SHP77 (cell line): Measurements from ENCODE around the gene ZBTB14.

ENCODE experiments used
- DNase-seq, 2 experiments: peaks; one replicate each; lab custom pipeline; 2025; lab: John Stamatoyannopoulos, UW

The ZBTB14 gene

DNA sequence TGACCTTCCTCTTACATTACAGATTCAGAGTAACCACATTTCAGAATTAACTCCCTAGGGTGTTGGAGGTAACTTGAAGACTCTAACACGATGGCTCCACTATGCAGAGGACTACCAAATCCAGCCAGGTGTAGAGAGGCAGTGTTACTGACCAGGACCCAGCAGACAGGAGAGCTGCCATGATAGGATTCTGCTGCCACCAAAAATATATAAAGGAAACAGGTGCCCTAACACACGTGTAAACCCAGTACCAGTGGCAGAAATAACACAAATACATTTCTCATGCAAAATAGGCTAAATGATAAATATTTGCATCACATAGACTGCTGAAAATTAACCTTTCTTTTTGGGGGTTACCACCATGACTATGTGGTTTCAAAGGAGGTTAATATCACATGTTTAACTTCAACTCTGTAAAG, 7.0 kb downstream of the ZBTB14 start:
- no peak for DNase-seq

DNA sequence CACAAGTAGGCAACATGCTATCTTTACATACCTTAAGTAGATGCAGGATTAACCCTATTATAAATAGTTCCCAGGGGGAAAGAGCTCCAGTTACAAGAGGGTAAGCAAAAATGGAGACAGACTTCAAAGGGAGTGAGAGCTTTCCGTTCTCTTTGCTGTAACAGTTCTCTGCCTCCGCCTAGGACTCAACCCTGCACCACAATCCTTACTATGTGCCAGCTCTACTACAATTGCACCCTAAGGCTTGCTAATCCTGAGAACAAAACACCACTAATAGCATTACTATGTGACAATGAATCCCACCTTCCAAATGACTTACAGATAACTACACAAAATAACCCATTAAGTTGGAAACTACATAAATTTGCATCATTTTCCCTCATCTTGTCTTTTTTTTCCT, 7.7 kb downstream of the ZBTB14 start:
- no peak for DNase-seq

DNA sequence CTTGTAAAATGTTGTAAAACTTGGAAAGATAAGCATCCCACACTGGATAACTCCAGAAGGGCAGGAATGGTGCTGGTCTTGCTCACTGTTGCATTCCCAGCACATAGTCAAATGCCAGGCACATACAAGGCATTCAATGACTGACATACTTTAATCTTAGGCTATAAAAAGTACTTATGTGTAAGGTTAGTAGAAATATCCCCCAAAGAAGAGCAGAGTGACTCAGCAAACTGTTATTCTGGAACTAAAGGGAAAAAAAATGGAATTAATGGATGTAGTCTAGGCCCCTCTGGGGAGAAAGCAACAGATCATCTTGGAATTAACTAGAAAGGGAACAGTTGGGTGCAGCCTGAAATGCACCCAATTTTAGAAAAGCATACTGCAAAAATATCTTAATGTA, 9.0 kb downstream of the ZBTB14 start:
- no peak for DNase-seq

DNA sequence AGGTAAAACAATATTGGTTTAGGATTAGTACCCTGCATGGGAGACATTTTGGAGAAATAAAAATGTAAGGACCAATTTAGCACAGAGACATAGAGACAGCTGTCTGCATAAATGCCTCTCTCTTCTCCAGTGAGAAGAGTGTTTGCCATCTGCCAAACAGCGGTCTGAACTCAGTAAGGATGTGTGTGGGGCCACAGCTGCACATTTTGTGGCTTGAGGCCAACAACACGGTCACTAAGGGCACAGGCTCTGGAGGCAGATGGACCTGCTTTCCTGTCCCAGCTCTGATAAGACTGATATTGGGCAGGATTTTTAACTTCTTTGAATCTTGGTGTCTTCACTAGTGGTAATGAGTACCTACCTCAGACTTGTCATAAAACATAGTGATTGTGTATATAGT, 10.2 kb downstream of the ZBTB14 start:
- peak; percentile 82 to 88 for DNase-seq

DNA sequence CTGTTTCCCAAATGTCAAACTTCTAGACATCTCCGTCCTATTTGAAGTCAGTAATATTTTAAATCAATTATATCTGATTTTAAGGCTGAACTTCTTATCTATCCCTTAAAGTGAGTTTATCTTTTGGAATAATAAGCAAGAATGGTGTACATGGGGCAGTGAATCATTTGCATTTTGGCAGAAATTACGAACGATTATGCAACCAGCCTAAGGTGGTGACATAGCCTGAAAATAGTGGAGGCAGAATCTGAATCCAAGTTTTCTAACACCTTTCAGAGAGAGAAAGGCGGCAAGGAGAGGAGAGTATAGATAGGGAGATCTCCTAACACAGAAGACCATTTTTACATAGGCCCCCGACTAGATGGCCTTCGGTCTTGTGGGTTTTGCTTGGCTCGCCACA, 10.7 kb downstream of the ZBTB14 start:
- DNase-seq: peak in 1 of 2 experiments; percentile 50

DNA sequence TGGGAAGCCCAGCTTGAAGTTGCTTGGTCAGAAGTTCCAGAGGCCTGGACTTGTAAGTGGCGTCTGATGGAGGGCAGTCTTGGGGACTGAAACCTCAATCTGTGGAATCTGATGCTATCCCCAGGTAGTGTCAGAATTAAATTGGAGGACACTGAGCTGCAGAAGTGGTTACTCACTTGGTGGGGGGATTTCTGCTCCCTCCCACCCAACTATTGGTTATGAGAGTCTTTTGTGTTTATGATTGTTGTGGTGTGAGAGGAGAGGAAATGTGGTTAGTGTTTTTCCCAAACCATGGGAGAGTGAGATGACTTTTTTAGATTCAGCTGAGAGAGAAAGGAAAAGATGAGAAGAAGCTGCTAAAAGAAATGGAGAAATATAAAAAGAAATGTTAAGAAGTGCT, 12.8 kb downstream of the ZBTB14 start:
- DNase-seq: no peak

DNA sequence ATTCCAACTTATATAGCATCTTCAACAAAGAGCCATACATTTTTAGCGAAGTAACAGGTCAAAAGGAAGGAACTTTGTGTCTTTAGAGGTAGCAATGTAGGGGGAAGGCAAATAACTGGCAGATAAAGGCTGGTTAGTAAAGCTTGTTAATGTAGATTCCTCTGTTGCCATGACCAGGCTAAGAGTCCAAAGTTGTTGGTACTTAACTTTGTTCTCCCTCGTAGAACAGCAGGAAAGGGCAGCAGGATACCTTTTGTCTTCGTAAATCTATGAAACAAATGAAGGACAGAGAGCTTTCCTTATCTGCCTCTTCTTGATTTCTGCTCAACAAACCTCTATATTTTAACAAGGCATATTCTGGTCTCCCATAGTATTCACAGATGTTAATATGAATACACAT, 18.6 kb downstream of the ZBTB14 start:
- no peak for DNase-seq

DNA sequence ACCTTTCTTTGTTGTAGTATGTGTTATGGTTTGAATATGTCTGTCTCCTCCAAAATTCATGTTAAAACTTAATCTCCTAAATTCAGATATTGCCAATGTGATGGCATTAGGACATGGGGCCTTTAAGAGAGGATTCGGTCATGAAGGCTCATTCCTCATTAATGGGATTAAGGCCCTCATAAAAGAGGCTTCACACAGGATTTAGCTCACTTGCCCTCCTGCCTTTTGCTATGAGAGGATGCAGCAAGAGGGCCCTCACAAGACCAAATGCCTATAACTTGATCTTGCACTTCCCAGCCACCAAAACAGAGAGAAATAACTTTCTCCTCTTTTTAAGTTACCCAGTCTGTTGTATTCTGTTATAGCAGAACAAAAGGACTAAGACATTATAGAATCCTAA, 19.7 kb downstream of the ZBTB14 start:
- DNase-seq: no peak

DNA sequence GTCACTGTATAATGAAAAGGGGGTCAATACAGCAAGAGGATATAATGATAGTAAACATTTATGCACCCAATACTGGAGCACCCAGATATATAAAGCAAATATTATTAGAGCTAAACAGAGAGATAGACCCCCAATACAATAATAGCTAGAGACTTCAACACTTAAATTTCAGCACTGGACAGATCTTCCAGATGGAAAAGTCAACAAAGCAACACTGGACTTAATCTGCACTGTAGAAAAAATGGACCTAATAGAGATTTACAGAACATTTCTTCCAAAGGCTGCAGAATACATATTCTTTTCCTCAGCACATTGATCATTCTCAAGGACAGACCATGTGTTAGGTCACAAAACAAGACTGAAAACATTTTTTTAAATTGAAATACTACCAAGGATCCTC, 26.7 kb downstream of the ZBTB14 start:
- no peak for DNase-seq

DNA sequence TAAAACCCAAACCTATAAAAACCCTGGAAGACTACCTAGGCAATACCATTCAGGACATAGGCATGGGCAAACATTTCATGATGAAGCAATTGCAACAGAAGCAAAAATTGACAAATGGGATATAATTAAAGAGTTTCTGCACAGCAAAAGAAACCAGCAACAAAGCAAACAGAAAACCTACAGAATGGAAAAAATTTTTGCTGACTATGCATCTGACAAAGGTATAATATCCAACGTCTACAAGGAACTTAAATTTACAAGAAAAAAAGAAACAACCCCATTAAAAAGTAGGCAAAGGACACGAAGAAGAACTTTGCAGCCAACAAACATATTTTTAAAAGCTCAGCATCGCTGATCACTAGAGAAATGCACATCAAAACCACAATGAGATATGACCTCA, 28.8 kb downstream of the ZBTB14 start:
- DNase-seq: no peak

DNA sequence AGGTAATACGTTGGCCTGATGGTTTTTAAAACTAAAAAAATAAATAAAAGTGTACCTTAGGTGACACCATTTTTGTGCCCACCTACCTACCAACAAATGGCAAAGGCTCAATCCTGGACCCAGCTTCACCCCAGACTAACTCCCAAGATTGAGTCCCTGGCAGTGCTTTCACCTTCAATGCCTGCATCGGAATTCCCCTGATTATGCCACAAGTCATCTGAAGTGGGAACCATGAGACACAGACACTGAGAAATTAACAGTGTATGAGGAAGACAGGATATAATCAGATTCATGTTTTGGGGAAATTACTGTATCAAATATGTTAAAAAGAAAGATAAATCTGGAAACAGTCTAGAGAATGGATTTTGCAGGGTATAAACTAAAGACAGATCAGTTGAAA, 41.6 kb downstream of the ZBTB14 start:
- no peak for DNase-seq

DNA sequence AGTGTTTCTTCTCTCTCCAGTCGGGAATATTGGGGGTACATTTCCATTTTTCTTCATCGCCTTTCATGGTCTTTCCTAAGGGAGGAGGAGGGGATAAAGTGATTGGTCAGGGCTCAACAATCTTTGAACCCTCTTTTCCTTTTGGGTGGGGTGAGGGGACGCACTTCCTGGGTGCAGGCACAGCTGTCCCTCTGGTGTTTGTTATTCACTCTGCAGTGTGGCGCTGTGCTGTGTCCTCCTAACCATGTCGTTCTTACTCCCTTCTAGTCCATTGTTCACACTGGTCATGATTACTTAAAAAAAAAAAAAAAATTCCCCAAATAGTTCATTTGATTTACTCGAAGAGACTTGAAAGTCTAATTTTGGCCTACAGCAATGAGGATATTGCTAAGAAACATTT, 44.4 kb downstream of the ZBTB14 start:
- no peak for DNase-seq

DNA sequence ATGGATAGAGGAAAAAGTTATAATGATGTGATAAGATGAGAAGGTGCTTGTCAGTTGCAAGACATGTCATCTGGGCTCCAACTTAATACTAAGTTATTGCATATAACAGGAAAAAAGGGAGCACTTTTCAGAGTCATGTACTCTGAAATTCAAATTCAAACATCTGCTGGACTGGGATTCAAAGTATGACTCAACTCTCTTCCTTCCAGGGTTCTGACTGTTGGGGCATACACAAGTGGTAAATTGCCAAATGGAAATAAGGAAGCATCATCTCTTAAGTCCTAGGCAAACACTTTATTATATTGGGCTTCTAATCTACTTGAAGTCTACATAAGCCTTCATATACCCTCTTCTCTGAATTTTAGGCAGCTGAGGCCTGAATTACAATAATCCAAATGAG, 44.9 kb downstream of the ZBTB14 start:
- no peak for DNase-seq

DNA sequence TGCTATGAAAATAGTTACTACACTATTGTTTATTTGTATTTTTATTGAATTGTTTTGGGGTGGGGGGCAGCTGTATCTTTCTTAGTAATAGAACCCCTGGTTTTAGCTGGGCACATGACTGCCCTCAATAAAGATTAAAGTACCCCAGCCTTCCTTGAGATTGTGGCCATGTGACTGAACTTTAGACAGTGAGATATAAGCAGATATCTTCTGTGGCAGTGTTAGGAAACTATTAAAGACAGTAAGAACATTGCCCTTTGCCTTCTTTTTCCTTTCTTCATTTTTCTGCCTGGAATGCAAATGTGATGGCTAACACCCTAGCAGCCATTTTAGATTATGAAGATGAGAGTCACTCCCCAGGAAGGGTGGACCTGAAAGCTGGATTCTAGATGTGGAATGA, 50.6 kb downstream of the ZBTB14 start:
- DNase-seq: no peak

DNA sequence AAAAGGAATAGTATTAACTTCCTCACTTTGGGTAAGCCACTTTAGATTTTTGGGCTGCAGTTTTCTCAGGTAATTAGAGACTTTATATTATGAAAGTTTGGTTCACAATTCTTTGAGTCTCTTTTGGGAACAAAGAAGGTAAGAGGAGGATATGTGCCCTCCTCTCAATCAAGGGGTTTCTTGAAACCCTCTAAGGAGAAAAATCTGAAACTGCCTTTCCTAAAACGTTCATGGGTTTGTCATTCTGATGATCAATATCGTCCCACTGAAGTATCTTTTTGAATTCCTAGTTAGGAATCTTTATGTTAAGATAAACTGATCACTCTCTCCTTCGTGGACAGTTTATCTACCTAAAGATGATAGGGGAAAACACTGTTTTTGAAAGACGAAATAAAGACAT, 56.1 kb downstream of the ZBTB14 start:
- DNase-seq: no peak
